Measurements from ENCODE around the gene OSBP2. TPM values are rescaled to one million over a fixed set of nuclear protein-coding genes. Genes with fewer than 3 reads are reported as not detected.
A peak's percentile ranks its signal among the peaks of the same experiment; 100 is the strongest.
"Not testable (repeated sequence)": the region's sequence is repeated elsewhere in the genome, so short reads cannot be mapped to it uniquely, and the experiment has no call there.

OSBP2 gene
- total RNA-seq, 1 donor from 2014 or later = 11.1 TPM

GRCh38 chr22:30744224-30744623, 49.5 kb downstream of the OSBP2 start:
- ATAC-seq (no peak), DNase-seq (ENCODE audit: missing footprints) (no peak)
- intact Hi-C loops (cut with DNase I) = no loop called here

- intact Hi-C loops (cut with DNase I) = no loop called here
- no peak for DNase-seq (ENCODE audit: missing footprints)
- ATAC-seq = no peak
Measured at GRCh38 chr22:30747493-30747892, 52.8 kb downstream of the OSBP2 start.

- no peak for ATAC-seq
- intact Hi-C loops (cut with DNase I) = no loop called here
- no peak for DNase-seq (ENCODE audit: missing footprints)
Measured at GRCh38 chr22:30749272-30749671, 54.6 kb downstream of the OSBP2 start.

- intact Hi-C loops (cut with DNase I) = loop anchor here (10.0 kb wide), 1 partner anchor 355 kb away; the partner anchor contains the start of gene SEC14L2
- DNase-seq (ENCODE audit: missing footprints) (no peak), ATAC-seq (no peak)
Measured at GRCh38 chr22:30749849-30750248, 55.2 kb downstream of the OSBP2 start.

- ATAC-seq = no peak
- intact Hi-C loops (cut with DNase I) = loop anchor here (10.0 kb wide), 1 partner anchor 357 kb away; the partner anchor contains the start of gene SEC14L2
- no peak for DNase-seq (ENCODE audit: missing footprints)
Measured at GRCh38 chr22:30751529-30751928, 56.9 kb downstream of the OSBP2 start.

GRCh38 chr22:30752771-30753170, 58.1 kb downstream of the OSBP2 start:
- intact Hi-C loops (cut with DNase I) = loop anchor here (10.0 kb wide), 1 partner anchor 358 kb away; the partner anchor contains the start of gene SEC14L2

GRCh38 chr22:30753701-30754100, 59.0 kb downstream of the OSBP2 start:
- DNase-seq (ENCODE audit: missing footprints) (no peak), ATAC-seq (no peak)
- intact Hi-C loops (cut with DNase I) = loop anchor here (10.0 kb wide), 1 partner anchor 359 kb away; the partner anchor contains the start of gene SEC14L2

More at GRCh38 chr22:30752771-30753170, 58.1 kb downstream of the OSBP2 start:
- no peak for DNase-seq (ENCODE audit: missing footprints)
- no peak for ATAC-seq

GRCh38 chr22:30754521-30754920, 59.8 kb downstream of the OSBP2 start:
- ATAC-seq (no peak), DNase-seq (ENCODE audit: missing footprints) (no peak)
- intact Hi-C loops (cut with DNase I) = loop anchor here (10.0 kb wide), 1 partner anchor 360 kb away; the partner anchor contains the start of gene SEC14L2

- DNase-seq (ENCODE audit: missing footprints) = no peak
- ATAC-seq = peak; percentile 45
- intact Hi-C loops (cut with DNase I) = loop anchor here (1.0 to 10.0 kb wide), 2 partner anchors 121 to 360 kb away; partner anchors contain the start of gene SEC14L2
Measured at GRCh38 chr22:30754971-30755758, 60.5 kb downstream of the OSBP2 start.

- no peak for DNase-seq (ENCODE audit: missing footprints)
- intact Hi-C loops (cut with DNase I) = loop anchor here (1.0 to 10.0 kb wide), 2 partner anchors 121 to 361 kb away; partner anchors contain the start of gene SEC14L2
- no peak for ATAC-seq
Measured at GRCh38 chr22:30755759-30756124, 61.1 kb downstream of the OSBP2 start.

GRCh38 chr22:30763815-30764673, 69.4 kb downstream of the OSBP2 start:
- no peak for DNase-seq (ENCODE audit: missing footprints)
- intact Hi-C loops (cut with DNase I) = loop anchor here (1.0 to 10.0 kb wide), 2 partner anchors 121 to 156 kb away; no protein-coding TSS in a partner anchor
- peak; percentile 34 for ATAC-seq

GRCh38 chr22:30767661-30768060, 73.0 kb downstream of the OSBP2 start:
- intact Hi-C loops (cut with DNase I) = loop anchor here (10.0 kb wide), 1 partner anchor 117 kb away; no protein-coding TSS in a partner anchor
- ATAC-seq = no peak
- DNase-seq (ENCODE audit: missing footprints) = no peak

- no peak for DNase-seq (ENCODE audit: missing footprints)
- ATAC-seq = no peak
- intact Hi-C loops (cut with DNase I) = no loop called here
Measured at GRCh38 chr22:30770716-30771115, 76.0 kb downstream of the OSBP2 start.

- no peak for ATAC-seq
- intact Hi-C loops (cut with DNase I) = no loop called here
Measured at GRCh38 chr22:30773919-30774318, 79.2 kb downstream of the OSBP2 start.

GRCh38 chr22:30774566-30774965, 79.9 kb downstream of the OSBP2 start:
- ATAC-seq (no peak), DNase-seq (ENCODE audit: missing footprints) (no peak)
- intact Hi-C loops (cut with DNase I) = no loop called here

More at GRCh38 chr22:30773919-30774318, 79.2 kb downstream of the OSBP2 start:
- DNase-seq (ENCODE audit: missing footprints) = no peak

GRCh38 chr22:30776476-30776875, 81.8 kb downstream of the OSBP2 start:
- DNase-seq (ENCODE audit: missing footprints) (no peak), ATAC-seq (no peak)
- intact Hi-C loops (cut with DNase I) = no loop called here

GRCh38 chr22:30777146-30777545, 82.5 kb downstream of the OSBP2 start:
- ATAC-seq; DNase-seq (ENCODE audit: missing footprints); intact Hi-C loops (cut with DNase I): not testable (repeated sequence)

GRCh38 chr22:30777587-30777986, 82.9 kb downstream of the OSBP2 start:
- intact Hi-C loops (cut with DNase I) = no loop called here
- no peak for ATAC-seq
- DNase-seq (ENCODE audit: missing footprints) = no peak

GRCh38 chr22:30778261-30778660, 83.6 kb downstream of the OSBP2 start:
- intact Hi-C loops (cut with DNase I) = no loop called here
- no peak for ATAC-seq
- no peak for DNase-seq (ENCODE audit: missing footprints)
